CD4-positive, alpha-beta T cell (primary cell): Measurements from ENCODE around the gene SGTA. TPM values are rescaled to one million over a fixed set of nuclear protein-coding genes. Genes with fewer than 3 reads are reported as not detected.

ENCODE experiments used
- ATAC-seq: fragments of 200-7000 bp; cut with Tn5 transposase; one replicate; pipeline ENCODE4 v1.10.0; 2022; ENCODE audit warnings: mild to moderate bottlenecking; ENCODE audit not compliant: poor library complexity
- CTCF ChIA-PET: fragments of 350-600 bp; sonication (Branson Sonifier 250); formaldehyde crosslinking; loops from one replicate; lab custom pipeline; 2021; ENCODE audit warnings: antibody characterized with exemption, inconsistent platforms; lab: Charles Lee
- POLR2A ChIA-PET: fragments of 350-600 bp; sonication (Branson Sonifier 250); formaldehyde crosslinking; loops from one replicate; lab custom pipeline; 2021; ENCODE audit warnings: antibody characterized with exemption, inconsistent platforms; lab: Charles Lee
- DNase-seq, 14 experiments: peaks; one replicate each; pipeline ENCODE4 v3.0.0-alpha.2; 2013 to 2020; ENCODE audit warnings: mixed read lengths in 2 of 14
- H3K27ac ChIP-seq, 2 donors: one replicate each; pipeline versions ENCODE4 v1.5.1 to v1.7.0; 2013; ENCODE audit warnings: low read length in 2 of 2, low read depth in 1 of 2, mild to moderate bottlenecking in 1 of 2
- H3K27me3 ChIP-seq, 2 experiments: 1 replicate in 1 of 2; 2 replicates in 1 of 2; pipeline versions ENCODE4 v1.6.1 to v1.7.0; 2013; ENCODE audit warnings: low read length in 2 of 2, control low read depth in 1 of 2, mild to moderate bottlenecking in 1 of 2, moderate library complexity in 1 of 2; ENCODE audit not compliant: insufficient read depth in 2 of 2, control insufficient read depth in 1 of 2
- H3K36me3 ChIP-seq: one replicate; pipeline ENCODE4 v1.6.1; 2013; ENCODE audit warnings: low read length, control low read depth; ENCODE audit not compliant: insufficient read depth
- H3K4me1 ChIP-seq: one replicate; pipeline ENCODE4 v1.6.1; 2013; ENCODE audit warnings: low read length, control low read depth; ENCODE audit not compliant: insufficient read depth
- H3K4me3 ChIP-seq: one replicate; pipeline ENCODE4 v1.5.1; 2013; ENCODE audit warnings: mild to moderate bottlenecking, low read length, moderate library complexity
- H3K9me3 ChIP-seq, 2 experiments: 1 replicate in 1 of 2; 2 replicates in 1 of 2; pipeline versions ENCODE4 v1.6.1 to v1.7.0; 2013; ENCODE audit warnings: low read length in 2 of 2, mild to moderate bottlenecking in 2 of 2, control low read depth in 1 of 2, moderate library complexity in 1 of 2; ENCODE audit not compliant: control insufficient read depth in 1 of 2, insufficient read depth in 1 of 2
- H3K27ac Mint-ChIP-seq: one replicate; pipeline ENCODE4 v1.8.0; 2020; ENCODE audit warnings: mixed read lengths
- H3K27me3 Mint-ChIP-seq: one replicate; pipeline ENCODE4 v1.8.0; 2021; ENCODE audit warnings: mixed read lengths
- H3K36me3 Mint-ChIP-seq: one replicate; pipeline ENCODE4 v1.8.0; 2021; ENCODE audit warnings: low read depth, mixed read lengths
- H3K4me1 Mint-ChIP-seq: one replicate; pipeline ENCODE4 v1.8.0; 2021; ENCODE audit warnings: low read depth, mixed read lengths
- H3K4me3 Mint-ChIP-seq: one replicate; pipeline ENCODE4 v1.8.0; 2020; ENCODE audit warnings: mild to moderate bottlenecking, mixed read lengths
- H3K9me3 Mint-ChIP-seq: one replicate; pipeline ENCODE4 v1.8.0; 2020; ENCODE audit warnings: mixed read lengths
- intact Hi-C, 2 experiments: fragments of 100-400 bp; cut with DNase I in 1 of 2; cut with micrococcal nuclease in 1 of 2; formaldehyde crosslinking; loops; one replicate each; pipeline versions ENCODE4 v1.15.1 to v1.9.0; 2023 to 2025; cut with DNase I, micrococcal nuclease
- total RNA-seq, 174 experiments: library from RNA in 2 of 174; stranded (reverse) in 2 of 174; gene quantifications; one replicate each; pipeline ENCODE4 v1.2.3 and lab custom pipeline; 2021 to 2026
- TF ChIP-seq, protein P1 (sequence below): fragments of 200-600 bp; IDR thresholded peaks from one replicate; pipeline ENCODE4 v1.8.0; 2022; ENCODE audit warnings: antibody characterized with exemption, mild to moderate bottlenecking

Gene SGTA
- total RNA-seq, 2 experiments from 2014 or later, result 28.3 to 29.7 TPM

- Histone ChIP-seq H3K36me3 (peaks cover 7% of the 10 kb centered on the region), H3K4me3 (no peak overlapping the region), H3K27me3 (no peaks in the 10 kb centered on the region), H3K9me3 (no peaks in the 10 kb centered on the region), H3K27ac (no peak overlapping the region), H3K4me1 (peaks cover 4% of the 10 kb centered on the region)
- H3K27me3 Mint-ChIP-seq, result no peaks in the 10 kb centered on the region
- DNase-seq, result no peak
- H3K4me1 Mint-ChIP-seq, result no peaks in the 10 kb centered on the region
- H3K27ac Mint-ChIP-seq, result no peak overlapping the region
- CTCF ChIA-PET, result no interaction called here
- TF ChIP-seq, protein P1, sequence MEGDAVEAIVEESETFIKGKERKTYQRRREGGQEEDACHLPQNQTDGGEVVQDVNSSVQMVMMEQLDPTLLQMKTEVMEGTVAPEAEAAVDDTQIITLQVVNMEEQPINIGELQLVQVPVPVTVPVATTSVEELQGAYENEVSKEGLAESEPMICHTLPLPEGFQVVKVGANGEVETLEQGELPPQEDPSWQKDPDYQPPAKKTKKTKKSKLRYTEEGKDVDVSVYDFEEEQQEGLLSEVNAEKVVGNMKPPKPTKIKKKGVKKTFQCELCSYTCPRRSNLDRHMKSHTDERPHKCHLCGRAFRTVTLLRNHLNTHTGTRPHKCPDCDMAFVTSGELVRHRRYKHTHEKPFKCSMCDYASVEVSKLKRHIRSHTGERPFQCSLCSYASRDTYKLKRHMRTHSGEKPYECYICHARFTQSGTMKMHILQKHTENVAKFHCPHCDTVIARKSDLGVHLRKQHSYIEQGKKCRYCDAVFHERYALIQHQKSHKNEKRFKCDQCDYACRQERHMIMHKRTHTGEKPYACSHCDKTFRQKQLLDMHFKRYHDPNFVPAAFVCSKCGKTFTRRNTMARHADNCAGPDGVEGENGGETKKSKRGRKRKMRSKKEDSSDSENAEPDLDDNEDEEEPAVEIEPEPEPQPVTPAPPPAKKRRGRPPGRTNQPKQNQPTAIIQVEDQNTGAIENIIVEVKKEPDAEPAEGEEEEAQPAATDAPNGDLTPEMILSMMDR, result no peak
- H3K4me3 Mint-ChIP-seq, result no peak overlapping the region
- no peak for ATAC-seq
- intact Hi-C loops, result no loop called here
- peaks cover 7% of the 10 kb centered on the region for H3K36me3 Mint-ChIP-seq
- no peaks in the 10 kb centered on the region for H3K9me3 Mint-ChIP-seq
- POLR2A ChIA-PET, result no interaction called here
Measured at GRCh38 chr19:2814426-2814825, 31.4 kb upstream of the SGTA start.

DNA sequence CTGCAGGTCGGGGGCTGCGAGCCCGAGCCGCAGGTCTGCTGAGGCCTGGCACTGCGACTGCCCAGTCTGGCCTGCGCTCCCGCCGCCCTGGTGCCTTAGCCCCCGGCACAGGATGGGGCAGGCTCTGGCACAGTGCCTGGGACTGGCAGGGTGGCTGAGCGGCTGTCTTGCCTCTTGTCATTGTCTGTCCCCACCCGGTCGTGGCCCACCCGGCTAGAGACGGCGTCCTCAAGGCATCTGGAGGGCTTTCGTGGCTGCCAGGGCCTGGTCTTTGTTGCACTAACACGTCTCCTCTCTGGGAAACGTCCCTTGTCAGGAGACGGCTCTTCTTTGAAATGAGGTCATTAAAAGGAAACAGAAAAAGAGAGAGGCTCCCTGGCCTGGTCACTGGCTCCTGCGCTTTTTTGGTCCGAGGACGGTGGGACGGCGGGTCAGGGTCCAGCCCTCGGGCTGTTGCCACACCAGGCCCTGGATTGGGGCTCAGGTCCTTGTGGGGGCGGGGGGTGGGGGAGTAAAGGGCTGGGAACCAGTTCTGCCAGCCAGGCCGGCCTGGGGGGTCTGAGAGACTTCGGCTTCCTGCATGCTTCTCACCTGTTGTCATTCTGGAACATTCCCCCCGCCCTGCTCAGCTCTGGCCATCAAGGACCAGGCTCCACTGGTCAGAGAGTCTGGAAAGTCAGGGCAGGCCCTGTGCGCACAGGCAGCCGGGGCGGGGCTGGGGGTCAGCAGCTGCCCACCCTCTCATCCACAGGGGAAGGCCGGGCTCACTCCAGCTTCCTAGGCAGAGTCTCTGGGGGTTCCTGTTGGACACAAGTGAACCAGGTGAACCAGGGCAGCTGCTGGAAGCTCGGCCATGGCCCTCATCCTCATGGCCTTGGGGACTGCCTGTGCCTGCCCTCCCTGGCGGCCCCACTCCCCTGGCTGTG, 30.4 kb upstream of the SGTA start:
- H3K27me3 Mint-ChIP-seq, result no peaks in the 10 kb centered on the region
- H3K27ac Mint-ChIP-seq, result no peak overlapping the region
- Histone ChIP-seq H3K9me3 (no peaks in the 10 kb centered on the region), H3K36me3 (peaks cover 15% of the 10 kb centered on the region), H3K27ac (no peak overlapping the region), H3K27me3 (no peaks in the 10 kb centered on the region), H3K4me1 (no peaks in the 10 kb centered on the region), H3K4me3 (no peak overlapping the region)
- no peak for ATAC-seq
- H3K36me3 Mint-ChIP-seq, result peaks cover 16% of the 10 kb centered on the region
- POLR2A ChIA-PET, result no interaction called here
- no peaks in the 10 kb centered on the region for H3K4me1 Mint-ChIP-seq
- H3K9me3 Mint-ChIP-seq, result no peaks in the 10 kb centered on the region
- intact Hi-C loops, result no loop called here
- no peak overlapping the region for H3K4me3 Mint-ChIP-seq
- TF ChIP-seq, protein P1, result no peak
- peak in 1 of 14 experiments; percentile 11 for DNase-seq
- CTCF ChIA-PET, result no interaction called here

DNA sequence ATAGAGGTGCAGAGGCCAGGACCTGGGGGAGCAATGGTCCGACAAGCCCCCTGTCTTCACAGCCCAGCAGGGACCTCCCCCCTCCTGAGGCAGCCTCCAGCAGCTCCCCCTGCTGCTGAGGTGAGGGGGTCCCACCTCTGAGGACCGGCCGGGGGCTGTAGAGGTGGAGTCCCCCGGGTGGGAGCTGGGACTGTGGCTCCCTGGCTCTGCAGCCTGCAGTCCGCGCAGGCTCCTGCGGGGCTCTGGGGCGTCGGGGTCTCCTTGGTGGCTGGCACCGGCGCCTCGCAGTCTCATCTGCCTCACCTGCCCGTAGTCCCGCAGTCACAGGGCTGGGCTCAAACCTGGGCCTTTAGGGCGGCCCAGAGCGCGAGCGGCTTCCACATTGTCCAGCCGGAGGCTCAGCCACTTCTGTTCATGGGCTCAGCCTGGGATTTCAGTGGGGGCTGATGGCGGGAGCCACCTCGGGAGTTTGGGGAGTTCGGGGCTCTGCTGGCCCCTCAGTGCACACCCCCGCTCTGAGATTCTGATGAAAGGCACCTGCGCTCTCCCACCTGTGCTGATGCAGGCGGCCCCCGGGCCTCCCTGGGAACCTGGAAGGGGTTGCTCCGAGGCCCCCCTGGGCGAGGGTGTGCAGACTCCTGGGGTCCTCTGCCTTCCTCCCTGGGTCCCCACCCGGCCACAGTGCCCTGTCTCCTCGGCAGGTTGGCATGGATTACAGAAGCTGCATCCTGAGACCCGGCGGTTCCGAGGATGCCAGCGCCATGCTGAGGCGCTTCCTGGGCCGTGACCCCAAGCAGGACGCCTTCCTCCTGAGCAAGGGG, 29.6 kb upstream of the SGTA start:
- H3K27ac ChIP-seq, result no peak overlapping the region
- H3K9me3 ChIP-seq, result no peaks in the 10 kb centered on the region
- ChIA-PET CTCF (interaction anchor here (0.9 kb wide), 1 partner anchor 25 kb away, joined by 3 read pairs; no protein-coding TSS in a partner anchor), POLR2A (no interaction called here)
- DNase-seq, result peak in 1 of 14 experiments; percentile 18
- no peak overlapping the region for H3K27ac Mint-ChIP-seq
- H3K36me3 ChIP-seq, result peaks cover 18% of the 10 kb centered on the region
- no peaks in the 10 kb centered on the region for H3K4me1 ChIP-seq
- H3K4me1 Mint-ChIP-seq, result no peaks in the 10 kb centered on the region
- no peaks in the 10 kb centered on the region for H3K27me3 ChIP-seq
- intact Hi-C loops, result no loop called here
- H3K4me3 ChIP-seq, result no peak overlapping the region
- no peak overlapping the region for H3K4me3 Mint-ChIP-seq
- peaks cover 17% of the 10 kb centered on the region for H3K36me3 Mint-ChIP-seq
- no peaks in the 10 kb centered on the region for H3K27me3 Mint-ChIP-seq
- TF ChIP-seq, protein P1, result no peak
- no peak for ATAC-seq
- H3K9me3 Mint-ChIP-seq, result no peaks in the 10 kb centered on the region
